Left renal pelvis (tissue), 4 donors: ENCODE data around the gene KCNE5. TPM values are rescaled to one million over a fixed set of nuclear protein-coding genes. Genes with fewer than 3 reads are reported as not detected.
A peak's percentile ranks its signal among the peaks of the same experiment; 100 is the strongest.
"Not testable (repeated sequence)": the region's sequence is repeated elsewhere in the genome, so short reads cannot be mapped to it uniquely, and the experiment has no call there.

Experiments used
- DNase-seq, 4 donors: peaks; one replicate each; pipeline ENCODE4 v3.0.0-alpha.2; 2013; ENCODE audit warnings: low read depth in 4 of 4, low spot score in 3 of 4
- polyA plus RNA-seq, 4 donors: library from polyadenylated mRNA; unstranded; fragments of 120-200 nt; gene quantifications; one replicate each; pipeline ENCODE4 v1.2.1, GENCODE V29; 2013; ENCODE audit not compliant: insufficient read length in 4 of 4

KCNE5 gene, protein sequence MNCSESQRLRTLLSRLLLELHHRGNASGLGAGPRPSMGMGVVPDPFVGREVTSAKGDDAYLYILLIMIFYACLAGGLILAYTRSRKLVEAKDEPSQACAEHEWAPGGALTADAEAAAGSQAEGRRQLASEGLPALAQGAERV
- 1 to 10 TPM; 2.8 to 4.8 (median 3.8) TPM for polyA plus RNA-seq

DNA sequence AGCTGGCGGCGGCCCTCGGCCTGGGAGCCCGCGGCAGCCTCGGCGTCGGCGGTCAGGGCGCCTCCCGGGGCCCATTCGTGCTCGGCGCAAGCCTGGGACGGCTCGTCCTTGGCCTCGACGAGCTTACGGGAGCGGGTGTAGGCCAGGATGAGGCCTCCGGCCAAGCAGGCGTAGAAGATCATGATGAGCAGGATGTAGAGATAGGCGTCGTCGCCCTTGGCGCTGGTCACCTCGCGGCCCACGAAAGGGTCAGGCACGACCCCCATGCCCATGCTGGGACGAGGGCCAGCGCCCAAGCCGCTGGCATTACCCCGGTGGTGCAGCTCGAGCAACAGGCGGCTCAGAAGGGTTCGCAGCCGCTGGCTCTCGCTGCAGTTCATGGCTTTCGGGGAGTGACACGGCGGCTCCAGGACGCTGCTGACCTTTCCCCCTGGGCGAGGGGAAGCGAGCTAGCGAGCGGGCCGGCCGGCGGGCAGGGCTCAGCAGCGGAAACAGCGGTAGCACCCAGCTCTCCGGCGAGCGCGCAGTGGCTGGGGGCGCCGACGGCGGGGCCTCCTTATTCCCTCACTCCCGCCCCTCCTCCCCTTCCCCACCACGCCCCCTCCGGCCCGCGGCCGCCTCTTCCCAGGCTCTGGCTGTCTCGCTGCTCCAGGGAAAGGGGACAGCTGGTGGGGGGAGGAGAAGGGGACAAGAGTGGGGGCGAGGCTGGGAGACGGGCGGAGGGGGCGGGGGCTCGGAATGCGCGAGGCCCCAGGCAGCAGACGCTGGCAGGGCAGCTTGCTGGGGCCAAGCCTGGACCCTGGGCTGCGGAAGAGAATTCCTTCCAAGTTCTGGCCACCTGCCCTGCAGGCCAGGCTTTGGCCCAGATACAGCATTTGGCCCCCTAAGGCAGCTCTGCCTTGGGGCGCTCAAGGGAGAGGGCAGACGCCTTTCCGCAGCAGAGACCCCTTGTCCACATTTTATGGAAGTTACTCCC is at the start of gene KCNE5:
Gene KCNE5, minus strand, starts transcription at position 532 of the 976 bp plus-strand sequence. Its CDS starts 152 bp downstream, at position 380.
- peak in 1 of 4 donors; percentile 22 for DNase-seq

DNA sequence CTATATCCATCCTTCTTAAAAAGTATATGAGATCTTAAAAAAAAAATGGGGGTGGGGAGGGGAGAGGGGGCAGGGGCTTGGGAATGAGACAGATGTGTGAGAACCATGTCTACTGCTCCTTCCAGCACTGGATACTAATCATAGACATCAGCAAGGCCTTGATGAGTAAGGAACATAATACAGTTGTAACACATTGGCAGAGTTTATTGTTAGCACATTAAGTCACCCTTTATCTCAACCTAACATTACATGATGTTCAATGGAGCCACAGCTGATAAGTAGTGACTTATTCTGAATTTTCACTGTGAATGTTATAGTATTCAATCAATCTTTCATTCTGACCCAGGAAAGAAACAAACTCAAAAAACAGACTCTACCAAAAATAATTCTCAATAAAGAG is 47.3 kb upstream of the KCNE5 start:
- no peak for DNase-seq

GRCh38 chrX:109671170-109671569 is 46.2 kb upstream of the KCNE5 start:
- not testable (repeated sequence) for DNase-seq

- DNase-seq: no peak
Observed at GRCh38 chrX:109667986-109668385, 43.0 kb upstream of the KCNE5 start.

DNA sequence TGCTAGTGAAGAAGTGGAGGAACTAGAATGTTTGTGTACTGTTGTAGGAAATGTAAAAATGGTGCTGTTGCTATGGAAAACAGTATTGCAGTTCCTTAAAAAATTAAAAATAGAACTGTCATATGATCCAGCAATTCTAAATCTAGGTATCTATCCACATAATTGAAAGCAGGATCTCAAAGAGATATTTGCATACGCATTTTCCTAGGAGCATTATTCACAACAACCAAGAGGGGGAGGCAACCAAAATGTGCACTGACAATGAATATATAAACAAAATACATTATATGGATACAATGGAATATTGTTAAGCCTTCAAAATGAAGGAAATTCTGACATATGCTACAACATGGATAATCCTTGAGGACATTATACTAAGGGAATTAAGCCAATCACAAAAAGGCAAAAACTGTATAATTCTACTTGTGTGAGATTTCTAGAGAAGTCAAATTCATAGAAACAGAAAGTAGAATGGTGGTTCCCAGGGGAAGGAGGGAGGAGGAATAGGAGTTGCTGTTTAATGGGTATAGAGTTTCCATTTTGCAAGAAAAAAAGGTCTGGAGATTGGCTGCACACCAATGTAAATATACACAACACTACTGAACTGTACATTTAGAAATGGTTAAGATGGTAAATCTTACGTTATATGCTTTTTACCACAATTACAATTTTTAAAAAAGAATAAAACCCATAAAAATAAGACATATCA is 35.6 kb upstream of the KCNE5 start:
- DNase-seq: no peak

DNA sequence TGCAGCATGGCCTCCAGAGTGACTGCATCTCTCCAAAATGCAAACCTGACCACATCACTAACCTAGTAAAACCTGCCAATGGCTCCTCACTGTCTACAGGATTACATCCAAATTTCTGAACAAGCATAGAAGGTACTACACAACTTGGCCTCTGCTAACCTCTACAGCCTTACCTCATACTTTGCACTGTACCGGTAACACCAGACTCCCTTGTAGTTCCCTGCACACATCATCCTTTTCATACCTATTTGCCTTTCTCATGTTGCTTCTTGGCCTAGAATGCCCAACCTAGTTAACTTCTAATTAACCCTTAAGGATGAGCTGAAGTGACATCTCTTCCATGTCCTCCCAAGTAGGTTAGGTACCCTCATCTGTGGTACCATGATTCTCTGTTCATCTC is 33.4 kb upstream of the KCNE5 start:
- no peak for DNase-seq

GRCh38 chrX:109657364-109657763 is 32.4 kb upstream of the KCNE5 start:
- not testable (repeated sequence) for DNase-seq

DNA sequence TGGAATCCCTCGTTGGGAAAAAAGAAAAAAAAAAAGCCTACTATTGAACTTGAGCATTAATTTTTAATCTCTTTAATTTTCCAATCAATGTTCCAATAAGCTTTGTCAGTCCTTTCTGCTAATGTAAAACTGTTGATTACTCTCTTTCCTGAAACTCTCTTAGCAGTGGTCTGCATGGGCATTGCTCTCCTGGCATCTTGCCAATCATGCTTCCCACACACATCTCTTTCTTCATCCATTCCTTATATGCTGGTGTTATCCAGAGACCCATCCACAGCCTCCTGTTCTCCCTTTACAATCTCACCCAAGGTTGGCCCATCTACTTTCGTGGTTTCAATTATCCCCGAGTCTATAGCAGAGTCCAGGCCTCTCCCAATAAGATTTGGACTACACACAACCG is 31.8 kb upstream of the KCNE5 start:
- DNase-seq: no peak

DNA sequence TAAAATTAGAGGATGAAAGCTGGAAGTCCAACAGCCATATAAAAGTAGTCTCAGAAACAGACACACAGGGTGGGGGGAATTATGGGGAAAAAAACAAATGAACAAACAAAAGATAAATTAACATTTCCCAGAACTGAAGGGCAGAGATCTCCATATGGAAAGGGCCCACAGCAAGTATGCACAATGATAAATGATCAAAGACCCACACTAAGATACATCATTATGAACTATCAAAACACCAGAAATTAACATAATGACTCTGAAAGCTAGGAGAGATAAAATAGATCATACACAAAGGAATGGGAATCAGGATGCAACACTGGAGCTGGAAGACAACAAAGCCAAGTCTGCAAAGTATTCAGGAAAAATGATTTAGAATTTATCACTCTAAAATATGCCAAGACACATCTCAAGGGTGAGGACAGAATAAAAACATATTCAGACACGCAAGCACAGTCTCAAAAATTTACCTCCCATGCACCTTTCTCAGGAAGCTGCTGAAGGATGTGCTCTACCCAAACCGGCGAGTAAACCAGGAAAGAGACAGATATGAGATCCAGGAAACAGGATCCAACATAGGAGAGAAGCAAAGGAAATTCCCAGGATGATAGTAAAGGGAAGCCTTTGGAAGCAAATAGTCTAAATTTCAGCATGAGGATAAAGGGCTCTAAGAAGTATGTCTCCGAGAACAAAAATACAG is 30.7 kb upstream of the KCNE5 start:
- no peak for DNase-seq

DNA sequence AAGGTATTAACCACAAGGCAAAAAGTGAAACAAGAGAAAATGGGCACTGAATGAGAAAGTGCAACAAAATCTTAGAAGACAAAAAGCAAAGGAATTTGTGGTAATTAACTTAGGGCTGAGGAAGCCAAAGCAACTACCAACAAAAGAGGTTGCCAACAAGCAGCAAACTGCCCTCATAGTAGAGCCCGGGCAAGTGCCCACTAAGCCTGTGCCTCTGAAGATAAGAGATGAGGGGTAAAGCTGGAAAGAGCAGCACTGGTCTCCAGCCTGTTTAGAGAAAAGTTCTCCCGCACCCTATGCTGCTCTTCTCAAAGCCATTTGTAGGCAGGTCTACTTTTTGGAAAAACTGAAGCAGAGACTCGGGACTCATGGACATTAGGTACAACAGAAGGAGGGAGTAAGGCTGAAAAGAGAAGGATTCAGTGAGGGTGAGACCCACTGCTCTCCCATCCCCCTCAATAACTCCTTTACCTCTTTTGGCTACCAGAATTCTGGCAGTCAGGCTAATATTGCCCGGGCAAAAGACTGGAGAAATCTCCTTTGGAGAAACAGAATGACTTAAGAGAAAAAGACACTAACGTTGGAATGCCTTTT is 29.6 kb upstream of the KCNE5 start:
- no peak for DNase-seq

DNA sequence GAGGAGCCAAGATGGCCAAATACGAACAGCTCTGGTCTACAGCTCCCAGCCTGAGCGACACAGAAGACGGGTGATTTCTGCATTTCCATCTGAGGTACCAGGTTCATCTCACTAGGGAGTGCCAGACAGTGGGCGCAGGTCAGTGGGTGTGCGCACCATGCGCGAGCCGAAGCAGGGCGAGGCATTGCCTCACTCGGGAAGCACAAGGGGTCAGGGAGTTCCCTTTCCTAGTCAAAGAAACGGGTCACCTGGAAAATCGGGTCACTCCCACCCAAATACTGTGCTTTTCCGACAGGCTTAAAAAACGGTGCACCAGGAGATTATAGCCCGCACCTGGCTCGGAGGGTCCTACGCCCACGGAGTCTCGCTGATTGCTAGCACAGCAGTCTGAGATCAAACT is 19.7 kb upstream of the KCNE5 start:
- DNase-seq: not testable (repeated sequence)

DNA sequence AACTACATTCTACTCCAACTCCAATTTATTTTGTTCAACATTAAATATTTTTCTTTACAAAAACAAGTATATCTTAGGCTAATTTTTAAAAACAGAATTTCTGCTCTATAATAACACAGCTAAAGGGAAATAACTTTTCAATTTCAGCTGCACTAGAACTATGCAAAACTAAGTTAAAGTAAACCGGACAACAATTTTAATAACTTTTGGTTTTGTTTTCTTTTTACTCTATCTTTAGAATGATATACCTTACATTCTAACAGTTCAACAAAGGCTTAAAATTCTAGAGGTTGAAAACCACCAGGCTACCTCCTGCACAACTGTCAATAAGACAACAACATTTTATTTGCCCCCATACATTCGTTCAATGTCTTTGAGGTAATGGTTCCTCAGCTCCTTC is 18.7 kb upstream of the KCNE5 start:
- DNase-seq: no peak

GRCh38 chrX:109638158-109638557 is 13.2 kb upstream of the KCNE5 start:
- DNase-seq: no peak

DNA sequence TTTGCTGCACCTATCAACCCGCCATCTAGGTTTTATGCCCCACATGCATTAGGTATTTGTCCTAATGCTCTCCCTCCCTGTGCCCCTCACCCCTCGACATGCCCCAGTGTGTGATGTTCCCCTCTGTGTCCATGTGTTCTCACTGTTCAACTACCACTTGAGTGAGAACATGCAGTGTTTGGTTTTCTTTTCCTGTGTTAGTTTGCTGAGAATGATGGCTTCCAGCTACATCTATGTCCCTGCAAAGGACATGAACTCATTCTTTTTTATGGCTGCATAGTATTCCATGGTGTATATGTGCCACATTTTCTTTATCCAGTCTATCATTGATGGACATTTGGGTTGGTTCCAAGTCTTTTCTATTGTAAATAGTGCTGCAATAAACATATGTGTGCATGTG is 12.5 kb upstream of the KCNE5 start:
- not testable (repeated sequence) for DNase-seq

DNA sequence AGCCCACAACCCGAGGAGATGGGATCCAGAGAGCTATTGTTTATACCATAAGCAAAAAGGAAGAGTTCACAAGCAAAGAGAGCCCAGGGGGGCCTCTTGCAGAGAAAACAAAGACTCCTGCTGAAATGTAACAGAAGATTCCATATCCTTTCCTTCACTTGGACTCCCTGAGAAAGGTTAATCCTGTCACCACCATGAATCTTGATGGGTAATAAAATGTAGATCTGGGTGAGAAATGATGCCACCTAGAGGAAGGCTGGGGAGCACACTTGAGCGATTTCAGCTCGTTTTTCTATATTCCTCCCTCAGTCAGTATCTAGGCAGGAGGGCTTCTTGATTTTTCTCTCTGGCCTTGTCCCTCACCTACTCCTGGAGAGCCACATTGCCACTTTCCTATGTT is 10.2 kb upstream of the KCNE5 start:
- no peak for DNase-seq

GRCh38 chrX:109632906-109633504 is 8.0 kb upstream of the KCNE5 start:
- DNase-seq: peak in 1 of 4 donors; percentile 14

GRCh38 chrX:109629310-109629709 is 4.3 kb upstream of the KCNE5 start:
- no peak for DNase-seq

DNA sequence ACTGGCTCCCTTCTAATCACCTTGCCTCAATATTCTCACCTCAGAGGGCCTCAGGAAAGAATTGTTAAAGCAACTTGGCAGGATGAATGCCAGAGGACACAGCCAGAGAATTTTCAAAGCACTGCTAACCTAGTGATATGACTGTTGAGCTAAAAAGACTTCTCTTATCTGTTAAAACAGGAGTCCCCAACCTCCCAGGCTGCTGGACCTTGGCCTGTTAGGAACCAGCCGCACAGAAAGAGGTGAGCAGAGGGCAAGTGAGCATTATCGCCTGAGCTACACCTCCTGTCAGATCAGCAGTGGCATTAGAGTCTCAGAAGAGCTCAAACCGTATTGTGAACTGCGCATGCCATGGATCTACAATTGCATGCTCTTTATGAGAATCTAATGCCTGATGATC is 1.7 kb upstream of the KCNE5 start:
- no peak for DNase-seq

DNA sequence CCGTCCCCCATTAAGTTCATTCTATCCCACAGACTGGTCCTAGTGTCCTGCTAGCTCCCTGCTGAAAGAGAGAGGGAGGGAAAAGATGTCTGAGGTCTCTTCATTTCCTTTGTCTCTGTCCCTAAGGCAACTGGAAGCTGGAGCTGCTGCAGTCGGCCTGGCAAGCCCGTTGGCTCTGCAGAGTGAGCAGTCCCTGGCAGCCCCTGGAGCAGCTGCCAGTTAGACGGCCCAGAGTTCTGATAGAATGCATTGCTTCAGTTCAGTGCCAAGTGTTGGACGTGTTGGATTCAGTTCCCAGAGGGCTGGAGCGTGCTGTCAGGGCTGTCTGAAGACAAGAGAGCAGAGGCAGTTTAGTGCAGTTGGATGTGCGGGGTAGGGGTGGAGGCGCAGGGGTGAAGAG is 975 bp downstream of the KCNE5 start:
- no peak for DNase-seq

- no peak for DNase-seq
Observed at GRCh38 chrX:109622270-109622669, 2.7 kb downstream of the KCNE5 start.
